GM18505 (cell line): ENCODE data around the gene FYCO1.

ENCODE experiments used
- ATAC-seq: cut with Tn5 transposase; IDR thresholded peaks from one replicate; pipeline ENCODE4 v1.9.1; 2021; ENCODE audit not compliant: unreplicated experiment
- POLR2A ChIP-seq: IDR thresholded peaks from 4 replicates; pipeline ENCODE4 v1.6.1; 2011; ENCODE audit warnings: borderline replicate concordance; ENCODE audit not compliant: insufficient read depth, insufficient read length; ENCODE audit errors: extremely low read depth

The FYCO1 gene

DNA sequence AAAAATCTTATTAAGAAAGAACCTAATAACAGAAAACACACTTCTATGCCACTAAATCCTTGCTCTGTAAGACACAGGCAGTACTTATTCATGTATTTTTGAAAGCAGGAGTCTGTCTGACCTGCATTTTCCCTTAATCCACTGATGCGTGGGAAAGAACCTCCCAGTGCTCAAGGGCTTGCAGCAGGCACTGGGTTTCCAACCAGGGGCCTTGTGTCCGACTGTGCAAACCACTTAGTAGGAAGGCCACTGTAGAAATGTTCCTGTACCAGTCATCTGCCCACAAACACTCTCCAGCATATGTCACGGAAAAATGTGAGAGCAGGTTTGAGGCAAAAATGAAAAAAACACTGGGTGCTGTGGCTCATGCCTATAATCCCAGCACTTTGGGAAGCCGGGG lies 39.9 kb downstream of the FYCO1 start:
- TF ChIP-seq POLR2A = no peak
- no peak for ATAC-seq

- TF ChIP-seq POLR2A = no peak
- no peak for ATAC-seq
These were observed 40.5 kb downstream of the FYCO1 start for GRCh38 chr3:45955017-45955647.

- no peak for ATAC-seq
These were observed 41.3 kb downstream of the FYCO1 start for GRCh38 chr3:45954306-45954705.

DNA sequence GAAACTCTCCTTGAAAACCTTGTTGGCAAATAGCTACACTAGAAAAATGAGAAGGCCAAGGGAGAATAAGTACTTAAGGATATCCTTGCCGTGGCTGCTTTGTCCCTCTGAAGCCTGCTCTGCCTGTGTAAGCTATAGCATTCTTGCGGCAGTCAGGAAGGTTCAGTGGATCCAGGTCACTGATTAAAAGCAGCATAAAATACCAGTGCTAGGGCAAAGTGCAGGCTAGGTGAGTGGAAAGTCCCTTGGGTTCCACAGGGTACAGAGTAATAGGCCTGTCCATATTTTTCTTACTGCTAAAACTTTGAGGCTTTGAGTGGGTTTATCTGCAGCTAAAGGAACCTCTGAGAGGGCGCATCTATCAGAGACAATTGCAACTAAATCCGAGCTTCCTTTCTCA lies 42.1 kb downstream of the FYCO1 start:
- ATAC-seq = no peak
- no peak for TF ChIP-seq POLR2A

More at GRCh38 chr3:45954306-45954705, 41.3 kb downstream of the FYCO1 start:
- TF ChIP-seq POLR2A = no peak

- ATAC-seq = no peak
- TF ChIP-seq POLR2A = no peak
These were observed 43.2 kb downstream of the FYCO1 start for GRCh38 chr3:45952456-45952855.

- no peak for TF ChIP-seq POLR2A
- no peak for ATAC-seq
These were observed 43.7 kb downstream of the FYCO1 start for GRCh38 chr3:45951946-45952345.

DNA sequence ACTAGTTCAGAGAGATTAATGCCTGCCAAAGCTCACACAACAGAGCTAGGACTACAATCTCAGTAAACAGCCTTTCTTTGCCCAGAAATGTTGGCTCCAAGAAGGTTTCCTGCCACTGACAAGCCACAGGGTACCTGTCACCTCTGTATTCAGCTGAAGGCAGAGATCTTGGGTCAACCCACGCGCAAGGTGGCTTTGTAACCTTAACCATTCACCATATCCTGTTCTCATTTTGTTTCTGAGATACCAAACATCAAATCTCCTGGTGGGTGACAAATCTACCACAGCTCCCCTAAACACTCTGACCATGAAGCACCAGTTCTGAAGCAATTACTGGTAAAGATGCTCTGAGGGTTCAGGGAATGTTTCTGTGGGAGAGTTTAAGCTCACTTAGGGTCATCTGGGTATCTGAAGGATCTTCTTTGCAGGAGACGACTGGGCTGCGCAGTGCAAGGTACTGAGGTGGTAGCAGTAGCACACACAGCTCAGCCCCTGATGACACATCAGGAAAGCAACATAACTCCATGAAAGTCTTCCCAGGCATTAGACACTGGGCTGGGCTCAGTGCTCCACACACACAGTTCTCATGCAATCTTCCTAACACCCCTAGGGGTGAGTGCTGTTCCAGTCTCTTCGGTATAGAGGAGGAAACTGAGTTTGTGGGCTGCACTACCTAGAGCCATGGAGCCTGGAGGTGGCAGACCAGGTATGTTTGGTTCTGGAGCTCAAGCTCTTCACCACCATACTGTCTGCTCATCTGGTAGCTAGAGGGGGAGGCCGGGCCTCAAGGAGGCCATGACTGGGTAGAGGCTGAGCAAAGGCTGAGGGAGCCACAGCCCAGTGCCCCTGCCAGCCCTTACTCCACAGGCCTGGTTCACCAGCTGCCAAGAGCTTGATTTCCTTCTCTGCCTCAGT lies 44.7 kb downstream of the FYCO1 start:
- TF ChIP-seq POLR2A = no peak

GRCh38 chr3:45950131-45950530 lies 45.5 kb downstream of the FYCO1 start:
- no peak for TF ChIP-seq POLR2A
- no peak for ATAC-seq

More for the DNA sequence above, 44.7 kb downstream of the FYCO1 start:
- no peak for ATAC-seq

DNA sequence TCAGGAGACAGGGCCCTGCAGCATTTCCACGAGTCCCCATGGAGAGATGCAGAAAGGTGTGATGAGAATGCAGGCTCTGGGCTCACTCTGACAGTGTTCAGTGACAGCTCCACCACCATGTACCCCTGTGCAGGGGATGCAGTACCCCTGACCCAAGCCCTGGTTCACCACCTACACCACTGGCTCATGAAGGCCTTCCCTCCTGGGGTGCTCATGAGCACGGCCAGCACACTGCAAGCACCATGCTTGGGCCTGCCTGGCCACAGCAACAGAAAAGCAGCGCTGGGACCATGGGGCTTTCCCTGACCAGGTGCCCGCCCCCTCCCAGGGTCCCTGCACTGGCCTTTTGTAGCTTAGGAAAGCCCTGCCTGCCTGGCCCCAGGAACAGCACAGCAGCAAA lies 46.2 kb downstream of the FYCO1 start:
- no peak for ATAC-seq
- no peak for TF ChIP-seq POLR2A

- no peak for TF ChIP-seq POLR2A
- no peak for ATAC-seq
These were observed 46.7 kb downstream of the FYCO1 start for GRCh38 chr3:45948881-45949280.

DNA sequence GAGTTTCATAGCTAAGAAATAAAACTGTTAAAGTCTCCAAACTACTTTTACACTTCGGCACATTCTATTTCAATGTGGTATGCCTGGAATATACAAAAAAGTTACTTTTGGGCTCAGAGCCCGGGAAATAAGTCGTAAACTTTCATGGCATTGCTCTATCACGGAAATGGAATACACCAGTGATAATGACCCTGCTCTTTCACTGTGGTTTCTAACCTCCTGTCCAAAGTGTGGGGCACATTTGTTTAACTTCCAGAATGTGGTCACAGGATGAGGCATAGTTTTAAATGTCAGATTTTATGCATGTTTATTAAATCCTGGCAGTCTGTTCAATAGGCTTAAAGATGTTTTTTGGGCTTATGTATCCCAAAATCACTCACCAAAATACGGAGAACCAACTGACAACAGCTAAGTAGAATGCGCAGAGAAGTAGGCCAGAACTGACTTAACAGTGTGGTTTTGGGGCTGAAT lies 47.3 kb downstream of the FYCO1 start:
- no peak for ATAC-seq
- TF ChIP-seq POLR2A = no peak

DNA sequence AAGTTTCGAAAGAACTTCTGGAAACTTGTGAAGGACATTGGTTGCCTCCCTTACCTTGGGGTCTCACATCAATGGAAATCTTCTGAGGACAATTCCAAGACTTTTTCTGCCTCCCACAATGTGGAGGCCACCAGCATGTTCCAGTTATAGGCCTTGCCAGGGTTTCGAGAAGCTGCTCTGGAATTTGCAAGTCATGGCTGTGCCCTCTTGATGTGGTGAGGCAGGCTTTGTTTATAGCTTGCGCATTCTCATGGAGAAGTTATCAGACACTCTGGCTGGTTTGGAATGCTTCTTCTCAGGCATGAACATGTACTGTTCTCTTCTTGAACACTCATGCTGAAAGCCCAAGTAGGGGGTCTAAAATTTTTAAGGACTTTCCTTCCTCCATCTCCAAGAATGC lies 48.3 kb downstream of the FYCO1 start:
- no peak for ATAC-seq

DNA sequence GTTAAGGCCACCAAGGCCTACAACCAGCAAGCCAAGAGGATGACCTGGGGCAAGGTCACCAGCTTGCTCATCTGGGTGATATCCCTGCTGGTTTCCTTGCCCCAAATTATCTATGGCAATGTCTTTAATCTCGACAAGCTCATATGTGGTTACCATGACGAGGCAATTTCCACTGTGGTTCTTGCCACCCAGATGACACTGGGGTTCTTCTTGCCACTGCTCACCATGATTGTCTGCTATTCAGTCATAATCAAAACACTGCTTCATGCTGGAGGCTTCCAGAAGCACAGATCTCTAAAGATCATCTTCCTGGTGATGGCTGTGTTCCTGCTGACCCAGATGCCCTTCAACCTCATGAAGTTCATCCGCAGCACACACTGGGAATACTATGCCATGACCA lies 48.7 kb downstream of the FYCO1 start:
- TF ChIP-seq POLR2A = no peak
- no peak for ATAC-seq

More for the DNA sequence above, 48.3 kb downstream of the FYCO1 start:
- TF ChIP-seq POLR2A = no peak

- no peak for ATAC-seq
- no peak for TF ChIP-seq POLR2A
These were observed 49.3 kb downstream of the FYCO1 start for GRCh38 chr3:45946307-45946706.
